ENCODE data around the gene SAG.

Gene SAG

GRCh38 chr2:233384015-233384414 is 76.4 kb downstream of the SAG start:
- DNase-seq: no peak

- DNase-seq: no peak
Measured at GRCh38 chr2:233384811-233385488, 77.3 kb downstream of the SAG start.

GRCh38 chr2:233385489-233386044 is 78.0 kb downstream of the SAG start:
- no peak for DNase-seq

GRCh38 chr2:233386382-233387041 is 78.9 kb downstream of the SAG start:
- DNase-seq: no peak

- no peak for DNase-seq
Measured at GRCh38 chr2:233387225-233387624, 79.6 kb downstream of the SAG start.

GRCh38 chr2:233387667-233388528 is 80.3 kb downstream of the SAG start:
- no peak for DNase-seq

GRCh38 chr2:233389601-233390125 is 82.0 kb downstream of the SAG start:
- DNase-seq: no peak

- DNase-seq: no peak
Measured at GRCh38 chr2:233395687-233396086, 88.1 kb downstream of the SAG start.
